C4-2B (cell line): ENCODE measurements around the gene SP8.

Experiments used
- ZFX ChIP-seq: fragments of 450-650 bp; IDR thresholded peaks from 2 replicates; pipeline ENCODE4 v1.6.1; 2017
- TF ChIP-seq, protein P1 (sequence below): fragments of 450-650 bp; conservative IDR thresholded peaks from 2 replicates; pipeline ENCODE4 v1.5.1; 2017; ENCODE audit warnings: mild to moderate bottlenecking

DNA sequence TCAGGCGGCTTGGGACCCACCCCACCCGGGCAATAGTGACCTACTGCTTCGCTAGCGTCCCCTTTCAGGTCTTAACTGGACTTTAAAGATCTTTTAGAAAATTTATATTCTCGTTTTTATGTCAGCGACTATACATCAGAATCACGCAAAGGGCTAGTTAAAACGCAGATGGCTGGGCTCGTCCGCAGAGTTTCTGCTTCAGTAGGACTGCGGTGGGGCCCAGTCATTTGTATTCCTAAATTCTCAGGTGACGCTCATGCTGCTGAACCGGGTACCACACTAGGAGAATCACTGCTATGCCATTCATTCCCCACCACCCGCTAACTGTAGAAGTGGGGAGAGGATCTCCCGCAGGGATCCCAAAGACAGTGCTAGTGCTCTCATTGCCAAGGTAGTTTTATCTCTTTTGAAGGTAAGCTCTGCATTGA, 12.0 kb upstream of the SP8 start:
- TF ChIP-seq, protein P1, sequence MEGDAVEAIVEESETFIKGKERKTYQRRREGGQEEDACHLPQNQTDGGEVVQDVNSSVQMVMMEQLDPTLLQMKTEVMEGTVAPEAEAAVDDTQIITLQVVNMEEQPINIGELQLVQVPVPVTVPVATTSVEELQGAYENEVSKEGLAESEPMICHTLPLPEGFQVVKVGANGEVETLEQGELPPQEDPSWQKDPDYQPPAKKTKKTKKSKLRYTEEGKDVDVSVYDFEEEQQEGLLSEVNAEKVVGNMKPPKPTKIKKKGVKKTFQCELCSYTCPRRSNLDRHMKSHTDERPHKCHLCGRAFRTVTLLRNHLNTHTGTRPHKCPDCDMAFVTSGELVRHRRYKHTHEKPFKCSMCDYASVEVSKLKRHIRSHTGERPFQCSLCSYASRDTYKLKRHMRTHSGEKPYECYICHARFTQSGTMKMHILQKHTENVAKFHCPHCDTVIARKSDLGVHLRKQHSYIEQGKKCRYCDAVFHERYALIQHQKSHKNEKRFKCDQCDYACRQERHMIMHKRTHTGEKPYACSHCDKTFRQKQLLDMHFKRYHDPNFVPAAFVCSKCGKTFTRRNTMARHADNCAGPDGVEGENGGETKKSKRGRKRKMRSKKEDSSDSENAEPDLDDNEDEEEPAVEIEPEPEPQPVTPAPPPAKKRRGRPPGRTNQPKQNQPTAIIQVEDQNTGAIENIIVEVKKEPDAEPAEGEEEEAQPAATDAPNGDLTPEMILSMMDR: peak; percentile 7; the same call in 1 of the 2 replicates
- no peak for TF ChIP-seq ZFX
